ENCODE data around the gene FAM53B. TPM values are rescaled to one million over a fixed set of nuclear protein-coding genes. Genes with fewer than 3 reads are reported as not detected.

FAM53B gene
- total RNA-seq, 4 donors from 2014 or later, result 25.2 to 43.3 (median 34.7) TPM

DNA sequence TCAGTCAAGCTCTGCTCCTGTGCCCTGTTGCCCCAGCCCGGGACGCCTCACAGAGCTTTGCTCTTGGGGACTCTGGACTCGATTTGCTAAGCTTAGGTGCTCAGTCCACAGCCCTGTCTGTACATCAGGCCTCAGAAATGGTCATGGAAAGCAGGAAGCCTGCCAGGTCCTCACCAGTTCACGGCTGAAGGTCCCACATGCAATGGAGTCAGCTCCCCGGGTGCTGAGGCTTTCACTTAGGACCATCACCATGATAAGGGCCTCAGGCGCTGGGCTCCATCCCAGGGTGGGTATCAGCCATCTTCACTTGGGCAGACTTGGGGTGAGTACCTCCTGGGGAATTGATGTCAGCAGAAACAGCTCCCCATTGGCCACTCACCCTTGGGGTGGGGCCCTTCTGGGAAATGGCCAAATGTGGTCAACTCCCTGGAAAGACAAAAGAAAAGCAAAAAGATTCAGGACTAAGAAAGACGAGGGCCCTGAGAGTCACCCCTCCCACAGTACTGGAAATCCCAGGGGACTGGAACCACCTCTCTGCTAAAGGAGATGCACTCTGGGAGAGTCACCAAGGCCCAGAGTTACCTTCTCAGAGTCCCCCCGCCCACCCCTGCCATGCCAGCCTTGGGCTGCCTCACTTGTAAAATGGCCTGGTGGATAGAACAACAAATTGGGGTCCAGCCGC lies 37.6 kb downstream of the FAM53B start:
- 82% methylated on average over 8 of the region's 9 CpGs for WGBS
- TF ChIP-seq EP300 (IDR thresholded peaks at IDR 0.05) (no peak), POLR2AphosphoS5 (IDR thresholded peaks at IDR 0.05) (no peak), POLR2A (IDR thresholded peaks at IDR 0.05; ENCODE audit: low read depth) (no peak)
- TF ChIP-seq, protein P1, sequence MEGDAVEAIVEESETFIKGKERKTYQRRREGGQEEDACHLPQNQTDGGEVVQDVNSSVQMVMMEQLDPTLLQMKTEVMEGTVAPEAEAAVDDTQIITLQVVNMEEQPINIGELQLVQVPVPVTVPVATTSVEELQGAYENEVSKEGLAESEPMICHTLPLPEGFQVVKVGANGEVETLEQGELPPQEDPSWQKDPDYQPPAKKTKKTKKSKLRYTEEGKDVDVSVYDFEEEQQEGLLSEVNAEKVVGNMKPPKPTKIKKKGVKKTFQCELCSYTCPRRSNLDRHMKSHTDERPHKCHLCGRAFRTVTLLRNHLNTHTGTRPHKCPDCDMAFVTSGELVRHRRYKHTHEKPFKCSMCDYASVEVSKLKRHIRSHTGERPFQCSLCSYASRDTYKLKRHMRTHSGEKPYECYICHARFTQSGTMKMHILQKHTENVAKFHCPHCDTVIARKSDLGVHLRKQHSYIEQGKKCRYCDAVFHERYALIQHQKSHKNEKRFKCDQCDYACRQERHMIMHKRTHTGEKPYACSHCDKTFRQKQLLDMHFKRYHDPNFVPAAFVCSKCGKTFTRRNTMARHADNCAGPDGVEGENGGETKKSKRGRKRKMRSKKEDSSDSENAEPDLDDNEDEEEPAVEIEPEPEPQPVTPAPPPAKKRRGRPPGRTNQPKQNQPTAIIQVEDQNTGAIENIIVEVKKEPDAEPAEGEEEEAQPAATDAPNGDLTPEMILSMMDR (IDR thresholded peaks at IDR 0.05), result no peak
- H3K9me3 ChIP-seq, result no peaks in the 10 kb centered on the region
- peaks cover 0 to 16% (median 8%) of the 10 kb centered on the region in 4 donors for H3K36me3 ChIP-seq
- no peak overlapping the region for H3K4me3 ChIP-seq
- DNase-seq (ENCODE audit: extremely low spot score), result no peak
- no peaks in the 10 kb centered on the region for H3K27me3 ChIP-seq
- peaks cover 96 to 100% (median 98%) of the 10 kb centered on the region in 4 donors for H3K4me1 ChIP-seq
- H3K27ac ChIP-seq (replicated peaks in 1 of 4), result peak overlapping the region; percentile 28 to 86 (median 68)
- intact Hi-C loops (cut with DNase I), result loop anchor here (5.0 kb wide), 1 partner anchor 36 kb away; the partner anchor contains the start of gene FAM53B

DNA sequence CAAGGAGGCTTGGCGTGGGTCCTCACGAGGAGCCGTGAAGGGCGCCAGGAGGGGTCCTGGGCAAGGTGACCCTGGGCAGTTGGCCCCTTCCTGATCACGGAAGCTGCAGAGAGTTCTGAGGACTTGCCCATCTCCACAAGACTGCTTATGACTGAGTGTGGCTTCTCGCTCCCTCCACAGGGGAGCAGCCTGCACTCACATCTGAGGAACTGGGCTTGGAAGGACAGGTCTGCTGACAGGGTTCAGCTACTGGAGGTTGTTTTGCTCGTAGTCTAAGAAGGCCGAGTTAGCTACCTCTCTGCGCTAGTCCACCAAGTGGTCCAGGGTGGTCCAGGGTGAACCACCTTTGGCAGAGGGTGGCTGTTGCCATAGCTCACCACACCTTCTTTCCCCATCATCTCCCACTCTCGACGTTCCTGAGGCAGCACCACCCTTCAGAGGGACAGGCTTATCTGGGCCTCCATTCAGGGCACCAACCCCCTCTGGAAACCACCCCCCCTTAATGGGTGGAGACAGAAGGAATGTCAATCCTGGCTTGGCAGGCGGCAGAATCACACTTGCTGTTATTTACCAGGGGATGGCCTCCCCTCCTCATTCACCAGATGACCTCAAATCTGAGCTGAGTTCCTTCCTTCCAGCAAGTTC lies 38.2 kb downstream of the FAM53B start:
- no peak for DNase-seq (ENCODE audit: extremely low spot score)
- H3K36me3 ChIP-seq, result peaks cover 0 to 16% (median 8%) of the 10 kb centered on the region in 4 donors
- H3K27ac ChIP-seq (replicated peaks in 1 of 4), result peak overlapping the region; percentile 81 to 86 (median 83)
- TF ChIP-seq EP300 (IDR thresholded peaks at IDR 0.05), result no peak
- TF ChIP-seq, protein P1 (IDR thresholded peaks at IDR 0.05), result peak; percentile 17 to 39 (median 34)
- no peak for TF ChIP-seq POLR2A (IDR thresholded peaks at IDR 0.05; ENCODE audit: low read depth)
- no peaks in the 10 kb centered on the region for H3K9me3 ChIP-seq
- no peak overlapping the region for H3K4me3 ChIP-seq
- intact Hi-C loops (cut with DNase I), result loop anchor here (5.0 kb wide), 1 partner anchor 36 kb away; the partner anchor contains the start of gene FAM53B
- WGBS, result 80% methylated on average over 7 of the region's 12 CpGs
- peaks cover 100% of the 10 kb centered on the region in 4 donors for H3K4me1 ChIP-seq
- no peaks in the 10 kb centered on the region for H3K27me3 ChIP-seq

DNA sequence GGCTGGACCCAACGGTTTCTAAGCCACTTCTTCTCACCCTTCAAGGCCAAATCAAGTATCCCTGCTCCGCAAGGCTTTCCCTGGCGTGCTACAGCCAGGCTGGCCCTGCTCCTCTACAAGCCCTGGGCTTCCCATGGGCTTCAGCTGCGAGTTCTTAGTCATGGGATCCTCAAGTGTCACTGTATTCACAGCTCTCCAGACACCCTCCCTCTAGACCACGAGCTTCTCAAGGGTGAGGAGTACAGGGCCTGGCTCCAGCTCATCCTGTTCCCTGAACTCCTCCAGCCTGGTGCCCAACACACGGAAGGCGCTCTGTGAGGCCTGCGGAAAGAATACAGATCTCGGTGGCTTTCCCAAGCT lies 38.8 kb downstream of the FAM53B start:
- no peak for DNase-seq (ENCODE audit: extremely low spot score)
- Histone ChIP-seq H3K4me3 (no peak overlapping the region), H3K9me3 (no peaks in the 10 kb centered on the region), H3K36me3 (peaks cover 0 to 16% (median 8%) of the 10 kb centered on the region in 4 donors), H3K27me3 (no peaks in the 10 kb centered on the region), H3K4me1 (peaks cover 100% of the 10 kb centered on the region in 4 donors), H3K27ac (replicated peaks in 1 of 4) (peak overlapping the region; percentile 81 to 86 (median 83))
- TF ChIP-seq EP300 (IDR thresholded peaks at IDR 0.05) (no peak), POLR2AphosphoS5 (IDR thresholded peaks at IDR 0.05) (no peak), POLR2A (IDR thresholded peaks at IDR 0.05; ENCODE audit: low read depth) (no peak)
- TF ChIP-seq, protein P1 (IDR thresholded peaks at IDR 0.05), result no peak
- WGBS, result 82% methylated on average over 9 of the region's 9 CpGs
- intact Hi-C loops (cut with DNase I), result loop anchor here (5.0 kb wide), 1 partner anchor 37 kb away; the partner anchor contains the start of gene FAM53B

DNA sequence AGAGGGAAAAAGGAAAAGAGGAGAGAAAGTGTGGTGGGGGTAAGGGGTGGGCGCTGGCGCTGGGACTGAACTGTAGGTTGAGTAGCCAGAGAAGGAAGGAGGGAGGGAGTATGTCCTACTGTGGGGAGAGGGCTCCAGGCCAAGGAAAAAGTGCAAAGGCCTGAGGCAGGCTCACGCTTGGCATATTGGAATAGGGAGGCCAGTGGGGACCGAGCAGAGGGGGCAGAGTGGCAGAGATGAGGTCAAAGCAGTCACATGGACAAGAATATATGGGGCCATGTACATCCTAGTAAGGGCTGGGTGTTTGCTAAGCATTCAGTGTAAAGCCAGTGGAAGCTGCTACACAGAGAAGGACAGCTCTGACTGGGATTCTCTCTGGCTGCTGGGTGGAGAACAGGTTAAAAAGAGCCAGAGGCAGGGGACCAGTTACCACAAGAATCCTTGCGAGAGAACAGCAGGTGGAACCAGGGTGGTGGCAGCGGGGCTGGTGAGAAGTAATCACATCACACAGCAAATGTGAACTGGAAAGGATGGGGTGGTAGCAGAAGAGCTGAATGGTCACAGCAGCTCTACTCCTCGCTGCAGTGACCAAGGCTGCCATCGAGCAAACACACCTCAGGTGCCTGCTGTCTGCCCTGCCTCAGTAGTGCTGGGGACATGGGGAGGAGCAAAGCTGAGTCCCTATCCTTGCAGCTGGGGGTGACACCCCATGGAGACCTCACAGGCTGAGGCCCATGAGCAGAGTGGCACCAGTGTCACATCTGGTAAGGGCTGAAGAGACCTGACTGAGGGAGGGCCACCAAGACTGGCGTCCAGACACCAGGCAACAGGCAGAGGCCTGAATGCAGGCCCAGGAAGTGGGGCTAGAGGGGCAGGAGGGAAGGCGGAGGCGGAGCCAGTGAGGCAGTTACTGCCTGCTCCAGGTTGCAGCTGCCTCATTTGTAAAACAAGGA lies 39.5 kb downstream of the FAM53B start:
- H3K4me1 ChIP-seq, result peaks cover 100% of the 10 kb centered on the region in 4 donors
- H3K36me3 ChIP-seq, result peaks cover 0 to 16% (median 8%) of the 10 kb centered on the region in 4 donors
- TF ChIP-seq POLR2AphosphoS5 (IDR thresholded peaks at IDR 0.05), result no peak
- no peaks in the 10 kb centered on the region for H3K9me3 ChIP-seq
- H3K27me3 ChIP-seq, result no peaks in the 10 kb centered on the region
- no peak overlapping the region for H3K4me3 ChIP-seq
- H3K27ac ChIP-seq (replicated peaks in 1 of 4), result peak overlapping the region; percentile 81 to 86 (median 83)
- DNase-seq (ENCODE audit: extremely low spot score), result no peak
- WGBS, result 94% methylated on average over 11 of the region's 11 CpGs
- intact Hi-C loops (cut with DNase I), result loop anchor here (5.0 kb wide), 1 partner anchor 38 kb away; the partner anchor contains the start of gene FAM53B

Measured in esophagus muscularis mucosa (tissue), 4 donors.